ENCODE data around the gene ZBTB7C. TPM values are rescaled to one million over a fixed set of nuclear protein-coding genes. Genes with fewer than 3 reads are reported as not detected.
A peak's percentile ranks its signal among the peaks of the same experiment; 100 is the strongest.

Gene ZBTB7C
- 0.05 and 0.15 TPM in 2 replicates for polyA plus RNA-seq (2012; rRNA removed)
- polyA plus RNA-seq (2012; cell fraction: cytosol; rRNA removed): 0.08 and 0.12 TPM in 2 replicates
- 0.04 and 0.05 TPM in 2 replicates for polyA plus RNA-seq (2012; cell fraction: nucleus; rRNA removed)

GRCh38 chr18:48408727-48409590, at the start of gene ZBTB7C:
Gene ZBTB7C (minus strand): TSS chr18:48409383.
- POLR2A ChIA-PET: no interaction called here
- peaks cover 39% of the 10 kb centered on the region for H3K27me3 ChIP-seq (ENCODE audit: insufficient read depth)
- H3K4me2 ChIP-seq: peak within 1 kb of the TSS; percentile 98
- H3F3A ChIP-seq (replicated peaks; ENCODE audit: insufficient read depth): no peaks in the 10 kb centered on the region
- TF ChIP-seq FOSL2 (IDR thresholded peaks at IDR 0.05; ENCODE audit: borderline replicate concordance, low read depth) (no peak), MXI1 (IDR thresholded peaks at IDR 0.05; ENCODE audit: low read depth, low read length) (peak; percentile 86; the same call in 1 of the 2 replicates), TEAD4 (IDR thresholded peaks at IDR 0.05; ENCODE audit: borderline replicate concordance, insufficient read depth) (no peak)
- DNase-seq: peak; percentile 83
- peak within 1 kb of the TSS in 1 of 2 experiments; percentile 53; a peak in 1 of 4 replicates for H3K27ac ChIP-seq (ENCODE audit: low read depth in 2 of 2, low read length in 1 of 2)
- peak within 1 kb of the TSS; percentile 95 for H2AFZ ChIP-seq (ENCODE audit: low read depth)
- H3K79me2 ChIP-seq (ENCODE audit: insufficient read depth): no peaks in the 10 kb centered on the region
- H3K36me3 ChIP-seq (replicated peaks in 1 of 2; ENCODE audit: control insufficient read depth in 1 of 2, insufficient read depth in 2 of 2, low read length in 1 of 2): no peaks in the 10 kb centered on the region
- peak within 1 kb of the TSS; percentile 67 to 84 for H3K4me3 ChIP-seq (ENCODE audit: low read depth in 2 of 2, low read length in 1 of 2)
- H3K4me1 ChIP-seq (ENCODE audit: control insufficient read depth in 1 of 2, insufficient read depth in 2 of 2, low read depth in 1 of 2, low read length in 1 of 2): peaks cover 0 to 28% of the 10 kb centered on the region in 2 experiments; a peak in 1 of 4 replicates
- no peaks in the 10 kb centered on the region for H3K9me3 ChIP-seq
- H4K20me1 ChIP-seq (ENCODE audit: insufficient read depth): no peaks in the 10 kb centered on the region
- CTCF ChIA-PET: interaction anchor here (1.5 kb wide), 2 partner anchors 36 to 379 kb away, joined by 4 read pairs; no protein-coding TSS in a partner anchor
- no peak within 1 kb of the TSS for H3K9ac ChIP-seq
- H3K9me2 ChIP-seq: no peaks in the 10 kb centered on the region
- WGBS (ENCODE audit: low lambda C conversion rate): 5% methylated on average over 18 of the region's 136 CpGs

- H3K4me3 ChIP-seq (ENCODE audit: low read depth in 2 of 2, low read length in 1 of 2): no peak overlapping the region
- CTCF ChIA-PET: interaction anchor here (0.7 to 13.0 kb wide), 5 partner anchors 8 to 448 kb away, joined by 3 to 164 read pairs (median 4); no protein-coding TSS in a partner anchor
- POLR2A ChIA-PET: no interaction called here
- no peaks in the 10 kb centered on the region for H3K79me2 ChIP-seq (ENCODE audit: insufficient read depth)
- no peak overlapping the region for H3K9ac ChIP-seq
- no peaks in the 10 kb centered on the region for H4K20me1 ChIP-seq (ENCODE audit: insufficient read depth)
- H3K9me2 ChIP-seq: no peaks in the 10 kb centered on the region
- H3K27ac ChIP-seq (ENCODE audit: low read depth in 2 of 2, low read length in 1 of 2): no peak overlapping the region
- 94% methylated on average over 6 of the region's 9 CpGs for WGBS (ENCODE audit: low lambda C conversion rate)
- DNase-seq: no peak
- H3K4me2 ChIP-seq: no peak overlapping the region
- H3F3A ChIP-seq (replicated peaks; ENCODE audit: insufficient read depth): no peaks in the 10 kb centered on the region
- no peak for TF ChIP-seq TCF12 (IDR thresholded peaks at IDR 0.05)
- TF ChIP-seq FOSL2 (IDR thresholded peaks at IDR 0.05; ENCODE audit: borderline replicate concordance, low read depth): no peak
- TF ChIP-seq TAF1 (IDR thresholded peaks at IDR 0.05; ENCODE audit: borderline replicate concordance, low read depth, low read length): no peak
- TF ChIP-seq POLR2AphosphoS5 (IDR thresholded peaks at IDR 0.05; ENCODE audit: low read depth, low read length): no peak
- no peak for TF ChIP-seq GABPA (IDR thresholded peaks at IDR 0.05; ENCODE audit: low read depth)
- no peak for TF ChIP-seq ZBTB33 (IDR thresholded peaks at IDR 0.05; ENCODE audit: borderline replicate concordance, low read depth)
- TF ChIP-seq PBX3 (IDR thresholded peaks at IDR 0.05): no peak
- no peak for TF ChIP-seq CHD2 (IDR thresholded peaks at IDR 0.05; ENCODE audit: low read length, partially characterized antibody)
- TF ChIP-seq JUND (IDR thresholded peaks at IDR 0.05): no peak
- no peak for TF ChIP-seq IRF3 (IDR thresholded peaks at IDR 0.05; ENCODE audit: low read depth, low read length)
- no peak for TF ChIP-seq MAX (IDR thresholded peaks at IDR 0.05; ENCODE audit: low read depth)
- TF ChIP-seq CTCF (IDR thresholded peaks at IDR 0.05): no peak
- no peak for TF ChIP-seq RXRA (IDR thresholded peaks at IDR 0.05; ENCODE audit: borderline replicate concordance, low read depth)
- TF ChIP-seq RAD21 (IDR thresholded peaks at IDR 0.05; ENCODE audit: low read length): no peak
- no peak for TF ChIP-seq FOXM1 (IDR thresholded peaks at IDR 0.05; ENCODE audit: low read depth)
- H2AFZ ChIP-seq (ENCODE audit: low read depth): no peak overlapping the region
- H3K36me3 ChIP-seq (replicated peaks in 1 of 2; ENCODE audit: control insufficient read depth in 1 of 2, insufficient read depth in 2 of 2, low read length in 1 of 2): no peaks in the 10 kb centered on the region
- H3K27me3 ChIP-seq (ENCODE audit: insufficient read depth): no peaks in the 10 kb centered on the region; the same call in 1 of the 2 replicates
- peaks cover 0 to 24% of the 10 kb centered on the region in 2 experiments; a peak in 1 of 4 replicates for H3K4me1 ChIP-seq (ENCODE audit: control insufficient read depth in 1 of 2, insufficient read depth in 2 of 2, low read depth in 1 of 2, low read length in 1 of 2)
- H3K9me3 ChIP-seq: no peaks in the 10 kb centered on the region
These were observed 47.7 kb upstream of the ZBTB7C start for GRCh38 chr18:48456838-48457237.

All from SK-N-SH (cell line).